Measurements from ENCODE around the gene TRAF1.

Gene TRAF1

GRCh38 chr9:120912958-120913646, 13.5 kb downstream of the TRAF1 start:
- H3K27ac ChIP-seq, result no peak overlapping the region
- ChIA-PET POLR2A (ENCODE audit: low non-redundant PET) (no interaction called here), CTCF (no interaction called here)

GRCh38 chr9:120911295-120911837, 15.2 kb downstream of the TRAF1 start:
- no peak for TF ChIP-seq CTCF (conservative IDR thresholded peaks at IDR 0.05; ENCODE audit: low read depth)
- 0 out of 2 replicates have a peak overlapping the region, but pooled peaks have one; percentile 1 for H3K27ac ChIP-seq
- ChIA-PET POLR2A (ENCODE audit: low non-redundant PET) (interaction anchor here (0.6 kb wide), 2 partner anchors 72 to 210 kb away, joined by 3 to 8 read pairs; no protein-coding TSS in a partner anchor), CTCF (interaction anchor here (0.7 kb wide), 1 partner anchor 529 kb away, joined by 5 read pairs; no protein-coding TSS in a partner anchor)
- no peak for DNase-seq (ENCODE audit: low spot score)

More at GRCh38 chr9:120912958-120913646, 13.5 kb downstream of the TRAF1 start:
- no peak for DNase-seq (ENCODE audit: low spot score)
- no peak for TF ChIP-seq CTCF (conservative IDR thresholded peaks at IDR 0.05; ENCODE audit: low read depth)

- CTCF ChIA-PET, result interaction anchor here (0.6 kb wide), 1 partner anchor 15 kb away, joined by 3 read pairs; no protein-coding TSS in a partner anchor
- POLR2A ChIA-PET (ENCODE audit: low non-redundant PET), result interaction anchor here (0.6 kb wide), 1 partner anchor 71 kb away, joined by 8 read pairs; no protein-coding TSS in a partner anchor
- no peak overlapping the region; the same call in 1 of the 2 replicates for H3K27ac ChIP-seq
- TF ChIP-seq CTCF (conservative IDR thresholded peaks at IDR 0.05; ENCODE audit: low read depth), result no peak
- no peak for DNase-seq (ENCODE audit: low spot score)
These were observed 16.0 kb downstream of the TRAF1 start for GRCh38 chr9:120910643-120911042.

- H3K27ac ChIP-seq, result peak overlapping the region; percentile 64
- ChIA-PET CTCF (interaction anchor here (0.6 to 0.7 kb wide), 2 partner anchors 15 to 154 kb away, joined by 3 to 5 read pairs; no protein-coding TSS in a partner anchor), POLR2A (ENCODE audit: low non-redundant PET) (no interaction called here)
- peak; percentile 45 for DNase-seq (ENCODE audit: low spot score)
- TF ChIP-seq CTCF (conservative IDR thresholded peaks at IDR 0.05; ENCODE audit: low read depth), result no peak
These were observed 16.7 kb downstream of the TRAF1 start for GRCh38 chr9:120909904-120910303.

- no peak for DNase-seq (ENCODE audit: low spot score)
- H3K27ac ChIP-seq, result no peak overlapping the region
- TF ChIP-seq CTCF (conservative IDR thresholded peaks at IDR 0.05; ENCODE audit: low read depth), result no peak
- ChIA-PET POLR2A (ENCODE audit: low non-redundant PET) (no interaction called here), CTCF (no interaction called here)
These were observed 21.1 kb downstream of the TRAF1 start for GRCh38 chr9:120905315-120906164.

GRCh38 chr9:120904978-120905301, 21.7 kb downstream of the TRAF1 start:
- no peak overlapping the region for H3K27ac ChIP-seq
- ChIA-PET CTCF (no interaction called here), POLR2A (ENCODE audit: low non-redundant PET) (no interaction called here)
- DNase-seq (ENCODE audit: low spot score), result no peak
- no peak for TF ChIP-seq CTCF (conservative IDR thresholded peaks at IDR 0.05; ENCODE audit: low read depth)
